GM21576 (cell line): ENCODE results near the gene NRARP.
A peak's percentile ranks its signal among the peaks of the same experiment; 100 is the strongest.
"Not testable (repeated sequence)": the region's sequence is repeated elsewhere in the genome, so short reads cannot be mapped to it uniquely, and the experiment has no call there.

Experiments
- ATAC-seq: cut with Tn5 transposase; IDR thresholded peaks from one replicate; pipeline ENCODE4 v1.9.1; 2021; ENCODE audit warnings: mild to moderate bottlenecking, moderate library complexity; ENCODE audit not compliant: unreplicated experiment

NRARP gene, protein sequence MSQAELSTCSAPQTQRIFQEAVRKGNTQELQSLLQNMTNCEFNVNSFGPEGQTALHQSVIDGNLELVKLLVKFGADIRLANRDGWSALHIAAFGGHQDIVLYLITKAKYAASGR

DNA sequence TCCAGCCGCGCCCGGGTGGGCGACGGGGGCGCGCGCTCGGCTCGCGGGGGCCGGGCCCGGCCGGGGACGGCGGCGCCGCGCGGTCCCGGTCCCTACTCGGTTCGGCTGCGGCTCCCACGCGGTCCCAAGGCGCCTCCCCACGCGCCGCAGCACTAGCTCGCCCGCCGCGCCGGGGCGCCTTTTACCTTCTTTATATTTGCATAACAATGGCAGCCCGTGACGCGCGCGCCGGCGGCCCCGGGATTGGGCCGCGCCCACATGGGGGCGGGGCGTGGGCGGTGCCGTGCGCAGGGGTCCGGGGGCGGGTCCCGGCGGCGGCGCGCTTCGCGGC, at the start of gene NRARP:
TSS of gene NRARP (minus strand) at position 154 of the 331 bp plus-strand sequence. CDS start 343 bp downstream, outside the sequence.
- peak; percentile 61 for ATAC-seq

DNA sequence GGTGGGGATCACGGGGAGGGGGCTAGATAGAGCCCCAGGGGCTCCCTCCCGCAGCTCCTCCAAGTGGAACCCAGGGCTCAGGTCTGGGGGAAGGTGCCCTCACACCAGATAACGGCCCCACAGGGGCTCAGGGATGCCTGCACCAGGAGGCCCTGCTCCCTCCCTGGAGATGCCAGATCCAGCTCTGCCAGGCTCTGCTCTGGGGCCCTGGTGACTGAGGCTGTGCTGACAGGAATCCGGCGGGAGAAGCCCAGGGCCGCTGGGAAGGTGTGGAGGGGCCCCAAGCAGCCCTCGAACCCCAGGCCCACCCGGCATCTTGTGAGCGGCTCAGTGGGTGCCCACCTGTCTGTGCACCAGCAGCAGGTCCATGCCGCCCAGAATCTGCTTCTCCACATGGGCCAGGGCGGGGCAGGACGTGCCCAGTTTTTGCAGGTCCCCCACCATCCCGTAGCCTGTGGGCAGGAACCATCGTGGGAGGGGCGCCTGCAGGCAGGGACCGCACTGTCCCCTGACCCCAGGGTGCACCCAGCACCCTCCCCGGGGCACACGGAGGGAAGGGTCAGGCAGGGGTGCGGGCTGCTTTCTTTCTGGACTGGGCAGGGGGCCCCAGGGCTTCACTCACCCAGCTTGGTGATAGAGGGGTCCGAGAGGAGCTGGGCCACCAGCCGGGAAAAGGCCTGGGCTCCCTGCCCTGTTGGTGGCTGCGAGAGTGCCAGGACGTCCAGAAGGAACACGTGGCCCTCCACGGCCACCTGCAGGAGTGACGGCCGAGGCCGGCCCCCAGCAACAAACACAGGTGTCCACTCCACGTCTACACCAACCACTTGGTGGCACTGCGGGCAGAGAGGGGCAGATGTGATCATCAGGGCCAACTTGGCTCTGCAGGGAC, 48.9 kb upstream of the NRARP start:
- no peak for ATAC-seq

DNA sequence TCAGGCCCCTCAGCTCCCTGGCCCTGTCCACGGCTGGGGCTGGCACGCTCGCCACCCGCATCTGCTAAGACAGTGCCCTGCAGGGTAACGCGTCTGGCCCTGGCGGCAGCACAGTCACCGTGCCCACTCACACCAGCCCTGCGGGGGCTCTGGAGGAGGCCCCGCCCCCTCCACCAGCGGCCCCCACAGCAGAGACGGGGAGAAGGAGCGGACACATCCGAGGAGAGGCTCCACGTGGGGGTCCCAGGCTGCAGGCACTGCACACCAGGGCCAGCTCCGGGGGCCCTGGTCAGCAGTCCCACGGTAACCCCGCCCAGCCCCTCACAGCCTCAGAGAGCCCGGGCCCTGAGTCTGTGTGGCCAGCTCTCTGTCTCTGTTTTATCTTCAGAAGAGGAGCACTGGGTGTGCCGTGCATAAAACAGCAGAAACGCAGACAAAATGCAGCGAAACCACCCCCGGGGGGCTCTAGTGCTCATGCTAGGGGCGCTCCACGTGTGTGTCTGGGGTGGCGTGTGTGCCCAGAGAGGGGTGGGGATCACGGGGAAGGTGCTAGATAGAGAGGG, 47.5 kb upstream of the NRARP start:
- ATAC-seq = no peak

DNA sequence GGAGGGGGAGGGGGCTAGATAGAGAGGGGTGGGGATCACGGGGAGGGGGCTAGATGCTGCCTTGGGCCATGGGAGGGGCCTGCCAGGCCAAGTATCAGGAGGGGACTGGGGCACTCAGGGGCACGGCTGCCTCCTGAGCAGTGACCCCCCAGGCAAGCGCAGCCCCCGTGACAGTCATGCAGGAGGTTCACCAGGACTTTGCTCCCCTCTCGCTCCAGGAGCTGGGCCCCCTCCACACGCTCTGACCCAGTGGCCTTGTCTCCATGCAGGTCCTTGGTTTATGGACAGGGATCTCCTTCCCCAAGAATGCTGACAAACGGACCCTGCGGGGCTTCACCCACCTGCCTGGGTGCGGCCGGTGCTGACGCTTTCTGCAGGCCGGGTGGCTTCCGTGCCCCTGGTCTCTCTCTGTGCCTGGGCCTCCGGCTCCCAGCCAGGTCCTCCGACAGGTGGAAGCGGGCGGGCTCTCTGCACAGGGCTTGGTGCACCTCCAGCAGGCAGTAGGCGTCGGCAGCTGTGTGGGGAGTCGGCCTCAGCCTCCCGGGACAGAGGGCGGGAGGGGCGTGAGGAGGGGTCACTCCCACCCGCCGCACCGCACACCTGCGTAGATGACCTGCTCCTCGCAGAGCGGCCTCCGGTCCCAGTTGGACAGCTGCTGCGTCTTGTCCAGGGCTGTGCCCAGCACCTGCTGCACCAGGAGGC, 46.8 kb upstream of the NRARP start:
- ATAC-seq = no peak

DNA sequence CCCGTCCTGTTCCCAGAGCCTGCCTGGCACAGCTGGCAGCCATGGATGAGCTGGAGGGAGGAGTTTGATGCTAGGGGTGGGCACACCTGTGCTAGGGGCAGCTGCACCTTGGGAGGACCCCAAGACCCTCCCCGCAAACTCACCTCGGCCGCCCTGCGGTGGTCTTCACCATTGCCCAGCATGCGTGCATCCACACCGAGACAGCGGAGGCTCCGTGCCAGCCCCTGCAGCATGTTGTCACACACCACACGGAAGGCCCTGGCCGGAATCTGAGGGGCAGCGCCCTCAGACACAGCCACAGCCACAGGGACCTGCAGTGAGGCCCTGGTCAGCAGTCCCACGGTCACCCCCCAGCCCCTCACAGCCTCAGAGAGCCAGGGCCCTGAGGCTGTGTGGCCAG, 45.9 kb upstream of the NRARP start:
- ATAC-seq = no peak

DNA sequence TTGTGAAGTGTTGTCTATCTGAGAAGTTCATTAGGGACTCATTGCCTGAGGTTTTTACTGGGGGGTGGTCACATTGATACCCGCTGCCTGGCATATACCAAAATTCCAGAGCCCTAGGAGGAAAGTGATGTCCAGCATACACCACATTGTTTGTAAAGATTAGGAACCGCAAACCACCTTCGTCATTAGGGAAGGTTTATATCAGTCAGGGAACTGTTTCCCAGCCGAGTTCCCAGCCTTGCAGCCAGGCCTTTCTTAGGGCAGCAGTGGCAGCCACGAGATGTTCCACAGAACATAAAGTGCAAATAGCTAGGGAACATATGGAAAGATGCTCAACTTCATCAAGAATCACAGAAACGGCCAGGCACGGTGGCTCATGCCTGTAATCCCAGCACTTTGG, 40.4 kb upstream of the NRARP start:
- ATAC-seq = no peak

DNA sequence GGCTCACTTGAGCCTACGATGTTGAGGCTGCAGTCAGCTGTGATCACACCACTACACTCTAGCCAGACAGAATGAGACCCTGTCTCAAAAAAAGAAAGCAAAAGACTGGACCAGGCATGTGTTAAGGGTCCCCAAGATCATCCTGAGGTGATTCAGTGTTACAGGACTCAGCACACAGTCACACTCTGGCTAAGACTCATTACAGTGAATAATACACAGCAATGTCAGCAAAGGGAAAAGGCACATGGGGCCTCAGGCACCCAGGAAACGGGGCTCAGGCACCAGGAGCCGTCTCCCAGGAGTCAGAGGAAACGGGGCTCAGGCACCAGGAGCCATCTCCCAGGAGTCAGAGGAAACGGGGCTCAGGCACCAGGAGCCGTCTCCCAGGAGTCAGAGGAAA, 39.2 kb upstream of the NRARP start:
- no peak for ATAC-seq

DNA sequence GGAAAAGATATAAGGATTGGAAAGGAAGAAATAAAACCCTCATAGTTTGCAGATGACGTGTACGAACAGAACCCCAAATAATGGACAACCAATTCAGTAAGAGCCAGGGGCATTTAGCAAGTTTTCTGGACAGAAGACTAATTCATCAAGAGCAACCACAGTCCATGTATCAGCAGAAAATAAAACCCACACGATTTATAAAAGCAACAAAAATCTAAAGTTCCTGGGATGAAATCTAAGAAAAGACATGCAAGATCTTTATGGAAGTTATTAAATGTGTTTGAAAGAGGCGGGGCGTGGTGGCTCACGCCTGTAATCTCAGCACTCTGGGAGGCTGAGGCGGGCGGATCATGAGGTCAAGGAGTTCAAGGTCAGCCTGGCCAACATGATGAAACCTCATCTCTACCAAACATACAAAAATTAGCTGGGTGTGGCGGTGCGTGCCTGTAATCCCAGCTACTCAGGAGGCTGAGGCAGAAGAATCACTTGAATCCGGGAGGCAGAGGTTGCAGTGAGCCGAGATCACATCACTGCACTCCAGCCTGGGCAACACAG, 37.9 kb upstream of the NRARP start:
- ATAC-seq = not testable (repeated sequence)

DNA sequence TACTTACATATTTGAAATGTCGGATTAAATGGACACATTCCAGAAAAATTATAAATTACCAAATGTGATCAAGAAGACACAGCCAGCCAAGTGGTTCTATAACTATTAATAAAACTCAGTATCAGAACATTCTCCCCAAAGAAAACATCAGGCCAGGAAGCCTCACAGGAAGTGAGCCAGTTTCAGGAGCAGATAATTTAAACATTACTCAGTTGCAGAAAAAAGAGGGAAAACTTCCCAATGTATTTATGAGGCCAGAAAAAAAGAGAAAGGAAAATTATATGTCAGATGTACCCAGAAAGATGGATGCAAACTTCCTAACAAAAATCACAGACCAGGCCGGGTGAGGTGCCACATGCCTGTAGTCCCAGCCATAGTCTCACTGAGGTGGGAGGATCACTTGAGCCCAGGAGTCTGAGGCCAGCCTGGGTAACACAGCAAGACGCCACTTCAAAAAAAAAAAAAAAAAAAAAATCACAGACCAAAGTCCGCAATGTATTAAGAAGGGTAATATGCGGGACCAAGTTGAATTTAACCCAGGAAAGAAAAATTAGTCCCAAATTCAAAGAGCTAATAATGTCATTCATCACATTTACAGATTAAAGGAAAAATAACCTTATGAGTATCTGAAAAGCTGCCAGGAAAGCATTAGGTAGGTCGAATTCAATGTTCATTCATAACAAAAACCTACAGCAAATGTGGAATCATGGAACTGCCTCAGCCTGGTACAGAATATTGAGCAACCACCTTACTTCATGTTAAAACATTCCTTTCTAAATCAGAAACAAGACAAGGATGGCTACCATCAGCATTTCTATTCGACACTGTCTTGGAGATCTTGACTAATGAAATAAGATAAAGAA, 37.2 kb upstream of the NRARP start:
- no peak for ATAC-seq

DNA sequence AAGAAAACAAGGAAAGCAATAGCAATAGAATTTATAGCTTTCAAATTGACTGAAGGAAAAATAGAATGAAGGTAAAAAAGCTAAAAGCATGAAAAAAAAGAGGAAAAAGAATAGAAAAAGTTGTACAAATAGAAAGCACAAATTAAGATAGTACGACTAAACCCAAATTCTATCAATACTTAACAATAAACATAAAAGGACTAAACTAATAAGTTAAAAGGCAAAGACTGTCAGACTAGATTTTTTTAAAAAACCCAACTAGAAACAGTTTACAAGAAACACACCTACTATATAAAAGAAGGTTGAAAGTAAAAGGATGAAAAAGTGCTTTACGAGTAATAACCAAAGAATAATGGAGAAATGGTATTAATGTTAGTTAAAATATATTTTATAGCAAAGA, 34.7 kb upstream of the NRARP start:
- no peak for ATAC-seq

DNA sequence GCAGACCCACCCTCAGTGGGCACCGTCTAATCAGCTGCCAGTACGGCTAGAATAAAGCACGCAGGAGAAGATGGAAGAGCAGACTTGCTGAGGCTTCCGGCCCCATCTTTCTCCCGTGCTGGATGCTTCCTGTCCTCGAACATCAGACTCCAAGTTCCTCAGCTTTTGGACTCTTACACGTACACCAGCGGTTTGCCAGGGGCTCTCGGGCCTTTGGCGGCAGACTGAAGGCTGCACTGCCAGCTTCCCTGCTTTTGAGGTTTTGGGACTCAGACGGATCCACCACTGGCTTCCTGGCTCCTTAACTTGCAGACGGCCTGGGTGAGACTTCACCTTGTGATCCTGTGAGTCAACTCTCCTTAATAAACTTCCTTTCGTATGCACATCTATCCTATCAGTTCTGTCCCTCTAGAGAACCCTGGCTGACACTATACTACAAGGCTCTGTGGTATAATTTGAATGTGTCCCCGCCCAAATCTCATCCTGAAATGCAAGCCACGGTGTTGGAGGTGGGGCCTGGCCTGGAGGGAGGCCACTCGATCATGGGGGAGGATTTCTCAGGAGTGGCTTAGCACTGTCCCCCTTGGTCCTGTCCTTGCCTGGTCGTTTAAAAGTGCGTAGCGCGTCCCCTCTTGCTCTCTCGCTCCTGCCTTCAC, 31.1 kb upstream of the NRARP start:
- no peak for ATAC-seq

DNA sequence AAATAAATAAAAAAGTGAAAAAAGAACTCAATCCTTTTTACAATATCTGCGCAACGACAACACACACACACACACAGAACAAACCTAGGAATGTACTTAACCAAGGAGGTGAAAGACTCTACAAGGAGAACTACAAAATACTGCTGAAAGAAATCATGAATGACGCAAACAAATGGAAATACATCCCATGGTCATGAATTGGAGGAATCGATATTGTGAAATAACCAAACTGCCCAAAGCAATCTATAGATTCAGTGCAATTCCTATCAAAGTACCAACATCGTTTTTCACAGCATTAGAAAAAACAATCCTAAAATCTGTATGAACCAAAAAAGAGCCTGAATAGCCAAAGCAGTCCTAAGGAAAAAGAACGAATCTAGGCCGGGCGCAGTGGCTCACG, 29.9 kb upstream of the NRARP start:
- no peak for ATAC-seq

DNA sequence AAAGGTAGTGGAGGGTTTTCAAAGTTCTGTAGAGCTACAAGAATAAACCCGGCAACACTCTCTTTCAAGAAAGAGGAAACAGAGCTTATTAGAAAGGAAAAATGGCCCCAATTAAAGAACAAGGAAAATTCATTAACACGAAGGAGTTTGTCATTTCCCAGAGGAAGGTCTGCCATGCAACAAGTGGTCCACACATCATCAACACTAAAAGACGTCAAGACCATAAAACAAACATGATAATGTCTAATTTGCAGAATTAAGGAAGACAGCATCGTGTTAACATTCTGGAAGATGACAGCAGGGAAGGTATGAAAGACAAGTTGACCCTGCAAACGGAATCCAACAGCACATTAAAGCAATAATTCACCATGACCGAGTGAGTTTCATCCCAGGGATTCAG, 28.6 kb upstream of the NRARP start:
- ATAC-seq = no peak

DNA sequence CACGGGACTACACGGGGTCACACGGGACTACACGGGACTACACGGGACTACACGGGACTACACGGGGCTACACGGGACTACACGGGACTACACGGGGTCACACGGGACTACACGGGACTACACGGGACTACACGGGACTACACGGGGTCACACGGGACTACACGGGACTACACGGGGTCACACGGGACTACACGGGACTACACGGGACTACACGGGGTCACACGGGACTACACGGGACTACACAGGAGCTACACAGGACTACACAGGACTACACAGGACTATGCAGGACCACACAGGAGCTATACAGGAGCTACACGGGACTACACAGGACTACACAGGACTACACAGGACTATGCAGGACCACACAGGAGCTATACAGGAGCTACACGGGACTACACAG, 27.5 kb upstream of the NRARP start:
- not testable (repeated sequence) for ATAC-seq

DNA sequence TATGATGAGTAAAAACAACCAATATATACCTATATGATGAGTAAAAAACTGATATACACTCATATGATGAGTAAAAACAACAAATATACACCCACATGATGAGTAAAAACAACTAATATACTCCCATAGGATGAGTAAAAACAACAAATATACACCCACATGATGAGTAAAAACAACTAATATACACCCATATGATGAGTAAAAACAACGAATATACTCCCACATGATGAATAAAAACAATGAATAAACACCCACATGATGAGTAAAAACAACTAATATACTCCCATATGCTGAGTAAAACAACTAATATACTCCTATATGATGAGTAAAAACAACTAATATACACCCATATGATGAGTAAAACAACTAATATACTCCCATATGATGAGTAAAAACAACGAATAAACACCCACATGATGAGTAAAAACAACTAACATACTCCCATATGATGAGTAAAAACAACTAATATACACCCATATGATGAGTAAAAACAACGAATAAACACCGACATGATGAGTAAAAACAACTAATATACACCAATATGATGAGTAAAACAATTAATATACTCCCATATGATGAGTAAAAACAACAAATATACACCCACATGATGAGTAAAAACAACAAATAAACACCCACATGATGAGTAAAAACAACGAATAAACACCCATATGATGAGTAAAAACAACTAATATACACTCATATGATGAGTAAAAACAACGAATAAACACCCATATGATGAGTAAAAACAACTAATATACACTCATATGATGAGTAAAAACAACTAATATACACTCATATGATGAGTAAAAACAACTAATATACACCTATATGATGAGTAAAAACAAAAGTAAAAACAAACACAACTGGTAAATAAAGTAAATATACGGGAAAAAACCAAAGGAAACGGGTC, 25.8 kb upstream of the NRARP start:
- ATAC-seq = not testable (repeated sequence)

DNA sequence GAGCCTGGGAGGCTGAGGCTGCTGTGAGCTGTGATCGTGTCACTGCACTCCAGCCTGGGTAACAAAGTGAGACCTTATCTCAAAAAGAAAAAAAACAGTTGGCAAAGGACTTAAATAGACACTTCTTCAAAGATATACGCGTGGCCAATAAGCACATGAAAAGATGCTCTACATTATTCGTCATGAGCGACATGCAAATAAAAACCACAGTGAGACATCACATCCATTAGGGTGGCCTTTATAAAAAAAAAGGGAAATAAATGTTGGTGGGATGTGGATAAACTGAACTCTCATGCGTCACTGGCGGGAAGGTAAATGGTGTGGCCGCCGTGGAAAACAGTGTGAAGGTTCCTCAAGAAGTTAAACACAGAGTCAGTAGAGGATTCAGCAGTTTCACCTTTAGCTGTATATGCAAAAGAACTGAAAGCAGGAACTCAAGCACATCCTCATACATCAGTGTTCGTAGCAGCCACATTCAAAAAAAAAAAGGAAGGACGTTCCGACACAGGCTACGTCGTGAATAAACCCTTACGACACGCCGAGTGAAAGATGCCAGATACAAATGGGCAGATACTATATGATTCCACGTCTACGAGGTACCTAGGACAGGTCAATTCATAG, 24.5 kb upstream of the NRARP start:
- ATAC-seq = peak; percentile 56

DNA sequence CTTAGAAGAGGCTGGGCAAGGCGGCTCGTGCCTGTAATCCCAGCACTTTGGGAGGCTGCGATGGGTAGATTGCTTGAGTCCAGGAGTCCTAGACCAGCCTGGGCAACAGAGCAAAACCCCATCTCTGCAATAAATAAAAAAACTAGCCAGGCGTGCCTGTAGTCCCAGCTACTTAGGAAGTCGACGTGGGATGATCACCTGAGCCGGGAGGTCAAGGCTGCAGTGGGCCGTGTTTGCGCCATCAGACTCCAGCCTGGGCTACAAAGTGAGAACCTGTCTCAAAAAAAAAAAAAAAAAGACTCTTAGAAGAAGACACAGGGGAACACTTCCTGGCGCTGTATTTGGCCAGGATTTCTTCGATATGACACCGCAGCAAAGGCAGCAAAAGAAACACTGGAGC, 23.7 kb upstream of the NRARP start:
- no peak for ATAC-seq

DNA sequence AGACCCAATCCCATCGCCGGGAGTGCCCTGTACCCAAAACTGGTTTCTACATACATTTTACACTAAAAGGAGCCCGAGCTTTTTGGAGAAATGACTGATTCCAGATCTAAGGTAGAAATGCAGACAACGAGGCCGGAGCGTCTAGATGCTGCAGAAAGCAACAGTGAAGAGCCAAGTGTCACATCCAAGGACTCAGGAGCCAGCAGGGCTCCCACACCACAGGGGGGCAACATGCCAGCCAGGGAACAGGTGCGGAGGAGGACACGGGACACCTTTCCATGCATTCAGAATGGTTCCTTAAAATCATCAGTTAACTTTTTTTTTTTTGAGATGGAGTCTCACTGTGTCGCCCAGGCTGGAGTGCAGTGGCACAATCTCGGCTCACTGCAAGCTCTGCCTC, 23.1 kb upstream of the NRARP start:
- no peak for ATAC-seq
